BE2C (cell line): Measurements from ENCODE around the gene GHRL.

Experiments used
- DNase-seq: peaks from one replicate; pipeline ENCODE4 v3.0.0-alpha.2; 2020
- H3K27me3 ChIP-seq: fragments of 250-450 bp; sonication (Bioruptor Pico); 2 replicates; pipeline ENCODE4 v1.5.1; 2020; ENCODE audit warnings: mild to moderate bottlenecking
- H3K36me3 ChIP-seq: fragments of 250-450 bp; sonication (Bioruptor Pico); 2 replicates; pipeline ENCODE4 v1.5.1; 2020; ENCODE audit warnings: mild to moderate bottlenecking
- H3K4me1 ChIP-seq: fragments of 250-450 bp; sonication (Bioruptor Pico); 2 replicates; pipeline ENCODE4 v1.5.1; 2020
- H3K4me3 ChIP-seq: 2 replicates; pipeline ENCODE4 v1.5.1; 2011; ENCODE audit warnings: low read depth, low read length
- H3K9me3 ChIP-seq: fragments of 250-450 bp; sonication (Bioruptor Pico); 2 replicates; pipeline ENCODE4 v1.5.1; 2020
- TF ChIP-seq, protein P1 (sequence below): IDR thresholded peaks from 2 replicates; pipeline ENCODE4 v1.5.1; 2012; ENCODE audit warnings: mild to moderate bottlenecking, low read depth, low read length

Gene GHRL

DNA sequence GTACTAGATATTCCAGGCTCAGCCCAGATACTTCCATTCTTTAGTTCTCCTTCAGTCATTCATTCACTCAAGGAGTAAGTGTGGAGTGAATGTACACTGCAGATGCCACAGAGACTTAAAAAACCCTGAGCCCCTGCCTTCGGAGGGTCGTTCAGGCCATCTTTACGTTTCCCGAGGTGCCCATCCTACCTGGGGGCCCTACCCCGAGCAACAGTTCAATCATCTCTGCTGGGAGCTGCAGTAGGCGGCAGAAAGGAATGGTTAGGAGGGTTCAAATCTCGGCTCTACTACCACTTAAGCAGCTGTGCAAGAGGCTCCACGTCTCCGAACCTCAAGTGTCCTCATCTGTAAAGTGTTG lies 27.6 kb upstream of the GHRL start:
- DNase-seq: no peak
- H3K4me3 ChIP-seq: peak overlapping the region; percentile 95
- no peaks in the 10 kb centered on the region for H3K4me1 ChIP-seq
- TF ChIP-seq, protein P1, sequence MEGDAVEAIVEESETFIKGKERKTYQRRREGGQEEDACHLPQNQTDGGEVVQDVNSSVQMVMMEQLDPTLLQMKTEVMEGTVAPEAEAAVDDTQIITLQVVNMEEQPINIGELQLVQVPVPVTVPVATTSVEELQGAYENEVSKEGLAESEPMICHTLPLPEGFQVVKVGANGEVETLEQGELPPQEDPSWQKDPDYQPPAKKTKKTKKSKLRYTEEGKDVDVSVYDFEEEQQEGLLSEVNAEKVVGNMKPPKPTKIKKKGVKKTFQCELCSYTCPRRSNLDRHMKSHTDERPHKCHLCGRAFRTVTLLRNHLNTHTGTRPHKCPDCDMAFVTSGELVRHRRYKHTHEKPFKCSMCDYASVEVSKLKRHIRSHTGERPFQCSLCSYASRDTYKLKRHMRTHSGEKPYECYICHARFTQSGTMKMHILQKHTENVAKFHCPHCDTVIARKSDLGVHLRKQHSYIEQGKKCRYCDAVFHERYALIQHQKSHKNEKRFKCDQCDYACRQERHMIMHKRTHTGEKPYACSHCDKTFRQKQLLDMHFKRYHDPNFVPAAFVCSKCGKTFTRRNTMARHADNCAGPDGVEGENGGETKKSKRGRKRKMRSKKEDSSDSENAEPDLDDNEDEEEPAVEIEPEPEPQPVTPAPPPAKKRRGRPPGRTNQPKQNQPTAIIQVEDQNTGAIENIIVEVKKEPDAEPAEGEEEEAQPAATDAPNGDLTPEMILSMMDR: no peak
- H3K36me3 ChIP-seq: peaks cover 3% of the 10 kb centered on the region; the same call in 1 of the 2 replicates
- no peaks in the 10 kb centered on the region for H3K9me3 ChIP-seq
- no peaks in the 10 kb centered on the region for H3K27me3 ChIP-seq

- no peaks in the 10 kb centered on the region for H3K27me3 ChIP-seq
- no peak for DNase-seq
- TF ChIP-seq, protein P1: no peak
- no peaks in the 10 kb centered on the region for H3K4me1 ChIP-seq
- H3K9me3 ChIP-seq: no peaks in the 10 kb centered on the region
- H3K4me3 ChIP-seq: peak overlapping the region; percentile 95
- H3K36me3 ChIP-seq: peaks cover 4% of the 10 kb centered on the region; the same call in 1 of the 2 replicates
Measured at GRCh38 chr3:10319804-10320203, 27.1 kb upstream of the GHRL start.

GRCh38 chr3:10319251-10319650 lies 26.5 kb upstream of the GHRL start:
- Histone ChIP-seq H3K9me3 (no peaks in the 10 kb centered on the region), H3K4me3 (no peak overlapping the region), H3K36me3 (peaks cover 8% of the 10 kb centered on the region; the same call in 1 of the 2 replicates), H3K4me1 (no peaks in the 10 kb centered on the region), H3K27me3 (no peaks in the 10 kb centered on the region)
- TF ChIP-seq, protein P1: no peak
- no peak for DNase-seq

- TF ChIP-seq, protein P1: no peak
- no peaks in the 10 kb centered on the region for H3K4me1 ChIP-seq
- no peak for DNase-seq
- H3K27me3 ChIP-seq: no peaks in the 10 kb centered on the region
- no peaks in the 10 kb centered on the region for H3K9me3 ChIP-seq
- peaks cover 8% of the 10 kb centered on the region for H3K36me3 ChIP-seq
- H3K4me3 ChIP-seq: no peak overlapping the region
Measured at GRCh38 chr3:10317961-10318350, 25.2 kb upstream of the GHRL start.

DNA sequence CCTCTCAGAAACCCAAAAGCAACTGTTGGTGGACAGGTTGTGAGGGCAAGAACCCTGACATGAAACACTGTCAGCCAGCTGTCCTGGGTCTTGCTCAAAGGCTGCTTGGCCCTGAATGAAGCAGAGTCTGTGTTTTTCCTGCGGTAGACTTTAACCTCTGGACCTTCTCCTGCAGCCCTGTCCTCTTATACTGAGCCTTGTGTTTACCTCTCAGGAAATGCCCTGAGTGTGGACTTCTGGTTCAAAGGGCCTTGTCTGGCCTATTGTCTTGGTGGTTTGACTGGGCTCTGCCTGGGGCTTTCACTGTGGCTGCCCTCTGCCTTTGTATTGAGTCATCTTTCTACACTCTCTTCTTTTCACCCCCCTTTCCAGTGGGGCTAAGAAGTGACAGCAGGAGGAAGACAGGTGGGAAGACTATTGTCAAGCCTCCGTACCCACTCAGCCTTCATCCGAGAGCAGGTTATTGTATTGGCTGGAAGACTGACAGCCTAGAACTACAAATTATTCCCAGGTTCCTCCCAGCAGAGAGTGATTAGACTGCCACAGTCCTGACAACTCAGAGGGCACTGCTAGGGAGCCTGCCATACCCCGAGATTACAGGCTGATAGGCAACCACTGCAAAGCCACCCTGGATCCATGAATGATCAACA lies 24.7 kb upstream of the GHRL start:
- H3K9me3 ChIP-seq: no peaks in the 10 kb centered on the region
- TF ChIP-seq, protein P1: no peak
- no peaks in the 10 kb centered on the region for H3K4me1 ChIP-seq
- no peak for DNase-seq
- H3K36me3 ChIP-seq: peaks cover 8% of the 10 kb centered on the region
- no peaks in the 10 kb centered on the region for H3K27me3 ChIP-seq
- H3K4me3 ChIP-seq: no peak overlapping the region

GRCh38 chr3:10315771-10316344 lies 23.1 kb upstream of the GHRL start:
- DNase-seq: no peak
- Histone ChIP-seq H3K4me3 (no peak overlapping the region), H3K4me1 (no peaks in the 10 kb centered on the region), H3K9me3 (no peaks in the 10 kb centered on the region), H3K36me3 (peaks cover 12% of the 10 kb centered on the region), H3K27me3 (no peaks in the 10 kb centered on the region)
- TF ChIP-seq, protein P1: no peak
